ENCODE results near the gene ALG10.
"Not testable (repeated sequence)": the region's sequence is repeated elsewhere in the genome, so short reads cannot be mapped to it uniquely, and the experiment has no call there.

ALG10 gene

DNA sequence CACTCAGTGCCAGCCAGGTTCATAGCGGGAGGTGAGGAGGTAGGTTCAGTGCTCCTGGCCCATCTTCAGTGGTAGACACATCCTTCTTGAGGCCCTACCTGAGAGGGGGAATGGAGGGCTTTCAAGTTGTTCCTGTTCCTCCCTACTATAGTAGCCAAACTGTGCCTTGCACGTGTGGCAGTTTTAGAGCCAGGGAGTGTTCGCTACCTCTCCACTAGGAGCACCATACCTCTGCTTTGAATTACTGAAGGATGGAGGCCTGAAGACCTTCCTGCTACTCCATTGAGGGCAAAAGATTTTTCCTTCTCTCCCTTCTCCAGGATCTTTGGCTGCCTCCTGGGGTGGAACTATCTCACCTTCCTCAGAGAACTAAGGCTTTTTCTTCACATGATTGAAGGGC is 5.9 kb upstream of the ALG10 start:
- TF ChIP-seq, protein P1, sequence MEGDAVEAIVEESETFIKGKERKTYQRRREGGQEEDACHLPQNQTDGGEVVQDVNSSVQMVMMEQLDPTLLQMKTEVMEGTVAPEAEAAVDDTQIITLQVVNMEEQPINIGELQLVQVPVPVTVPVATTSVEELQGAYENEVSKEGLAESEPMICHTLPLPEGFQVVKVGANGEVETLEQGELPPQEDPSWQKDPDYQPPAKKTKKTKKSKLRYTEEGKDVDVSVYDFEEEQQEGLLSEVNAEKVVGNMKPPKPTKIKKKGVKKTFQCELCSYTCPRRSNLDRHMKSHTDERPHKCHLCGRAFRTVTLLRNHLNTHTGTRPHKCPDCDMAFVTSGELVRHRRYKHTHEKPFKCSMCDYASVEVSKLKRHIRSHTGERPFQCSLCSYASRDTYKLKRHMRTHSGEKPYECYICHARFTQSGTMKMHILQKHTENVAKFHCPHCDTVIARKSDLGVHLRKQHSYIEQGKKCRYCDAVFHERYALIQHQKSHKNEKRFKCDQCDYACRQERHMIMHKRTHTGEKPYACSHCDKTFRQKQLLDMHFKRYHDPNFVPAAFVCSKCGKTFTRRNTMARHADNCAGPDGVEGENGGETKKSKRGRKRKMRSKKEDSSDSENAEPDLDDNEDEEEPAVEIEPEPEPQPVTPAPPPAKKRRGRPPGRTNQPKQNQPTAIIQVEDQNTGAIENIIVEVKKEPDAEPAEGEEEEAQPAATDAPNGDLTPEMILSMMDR (IDR thresholded peaks at IDR 0.05; ENCODE audit: insufficient read depth, low read length, missing control alignments) = no peak
- CTCF ChIA-PET = interaction anchor here (1.2 kb wide), 1 partner anchor 1260 kb away, joined by 3 read pairs; the partner anchor contains the start of gene YARS2
- no peak overlapping the region for H3K4me3 ChIP-seq (ENCODE audit: low read depth, low read length)
- no peak for DNase-seq (ENCODE audit: low read depth, low spot score)
- POLR2A ChIA-PET = no interaction called here

DNA sequence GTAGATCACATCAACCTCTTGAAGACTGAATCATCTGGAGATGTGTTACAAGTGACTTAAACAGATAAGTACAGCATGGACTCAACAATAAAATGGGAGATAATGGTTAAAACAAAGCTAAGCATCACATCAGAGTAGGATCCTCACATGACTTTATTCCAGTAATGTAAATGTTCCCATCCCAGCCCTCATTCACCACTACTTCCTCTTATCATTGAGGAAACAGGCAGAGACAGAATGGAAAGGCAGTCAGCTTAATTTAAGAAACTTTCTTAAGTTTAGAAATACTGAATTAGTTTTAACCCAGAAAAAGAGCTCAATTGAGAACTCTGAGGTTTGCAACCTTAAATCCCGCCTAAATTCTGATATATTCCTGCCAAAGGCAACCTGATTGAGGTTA is 1.2 kb upstream of the ALG10 start:
- ChIA-PET CTCF (interaction anchor here (1.7 to 2.9 kb wide), 2 partner anchors 1261 to 1265 kb away, joined by 5 to 92 read pairs; partner anchors contain the start of gene YARS2), POLR2A (interaction anchor here (0.7 kb wide), 1 partner anchor 1342 kb away, joined by 3 read pairs; the partner anchor contains the start of gene DNM1L)
- TF ChIP-seq, protein P1 (IDR thresholded peaks at IDR 0.05; ENCODE audit: insufficient read depth, low read length, missing control alignments) = no peak
- DNase-seq (ENCODE audit: low read depth, low spot score) = no peak
- no peak overlapping the region for H3K4me3 ChIP-seq (ENCODE audit: low read depth, low read length)

DNA sequence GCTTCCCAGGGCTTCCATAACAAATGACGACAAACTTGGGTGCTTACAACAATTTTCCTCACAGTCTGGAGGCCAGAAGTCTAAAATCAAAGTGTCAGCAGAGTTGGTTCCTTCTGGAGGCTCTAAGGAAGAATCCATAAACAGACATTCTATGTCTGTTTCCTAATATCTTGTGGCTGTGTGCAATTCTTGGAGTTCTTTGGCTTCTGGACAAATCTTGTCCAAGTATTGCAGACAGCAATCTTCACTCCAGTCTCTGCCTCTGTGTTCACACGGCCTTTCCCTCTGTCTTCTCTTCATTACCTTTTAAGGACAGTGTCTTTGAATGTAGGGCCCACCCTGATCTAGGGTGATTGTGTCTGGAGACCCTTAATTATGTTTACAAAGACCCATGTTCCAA is 5.4 kb downstream of the ALG10 start:
- POLR2A ChIA-PET; DNase-seq (ENCODE audit: low read depth, low spot score); H3K4me3 ChIP-seq (ENCODE audit: low read depth, low read length): not testable (repeated sequence)
- CTCF ChIA-PET = interaction anchor here (0.6 kb wide), 1 partner anchor 1272 kb away, joined by 3 read pairs; the partner anchor contains the start of gene YARS2

DNA sequence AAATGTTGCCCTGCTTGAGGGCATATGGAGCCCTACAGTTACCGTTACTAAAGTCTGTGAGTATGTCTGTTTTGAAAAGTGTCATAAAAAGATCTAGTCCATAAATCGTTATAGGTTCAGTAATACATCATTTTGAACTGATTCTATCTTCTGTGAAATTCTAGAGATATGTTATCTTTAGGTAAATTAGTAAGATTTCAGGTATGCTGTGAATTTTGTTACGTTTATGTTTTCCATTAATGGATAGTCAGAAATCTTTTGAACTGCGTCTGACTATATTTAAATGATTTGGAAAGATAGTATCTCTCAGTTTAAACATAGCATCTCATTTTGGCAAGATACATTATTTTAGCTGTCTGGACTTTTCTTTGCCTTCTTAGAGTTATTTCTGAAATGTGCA is 8.3 kb downstream of the ALG10 start:
- DNase-seq (ENCODE audit: low read depth, low spot score) = no peak
- POLR2A ChIA-PET = no interaction called here
- TF ChIP-seq, protein P1 (IDR thresholded peaks at IDR 0.05; ENCODE audit: insufficient read depth, low read length, missing control alignments) = no peak
- CTCF ChIA-PET = interaction anchor here (2.0 kb wide), 1 partner anchor 1276 kb away, joined by 4 read pairs; no protein-coding TSS in a partner anchor
- H3K4me3 ChIP-seq (ENCODE audit: low read depth, low read length) = no peak overlapping the region

DNA sequence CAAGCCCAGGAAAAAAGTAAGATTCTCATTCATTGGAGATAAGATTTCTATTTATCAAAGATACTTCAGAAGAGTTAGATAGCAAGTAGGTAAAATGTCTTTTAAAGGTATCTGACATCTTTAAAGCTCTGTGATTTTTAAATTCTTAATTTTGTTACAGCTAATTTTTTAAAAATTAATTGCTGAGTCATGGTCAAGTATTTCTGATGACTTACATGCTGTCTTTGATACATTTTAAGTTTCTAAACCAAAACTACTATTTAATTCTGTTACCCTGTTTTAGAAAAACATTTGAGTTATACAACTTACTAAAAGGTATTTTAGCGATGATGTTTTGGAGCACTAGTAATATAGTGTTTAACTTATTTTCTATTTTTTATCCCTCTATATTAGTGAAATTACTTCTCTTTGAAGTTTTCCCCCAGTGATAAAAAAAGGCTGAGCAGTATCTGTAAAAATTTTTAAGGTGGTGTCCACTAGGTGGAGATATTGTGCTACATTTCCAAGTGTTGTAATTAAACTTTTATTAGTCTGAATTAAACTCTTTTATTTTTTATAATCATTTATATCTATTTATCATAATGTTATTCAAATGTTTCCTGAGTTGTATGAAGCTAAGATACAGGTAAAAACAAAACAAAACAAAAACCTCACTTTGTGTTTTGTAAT is 11.5 kb downstream of the ALG10 start:
- POLR2A ChIA-PET = no interaction called here
- TF ChIP-seq, protein P1 (IDR thresholded peaks at IDR 0.05; ENCODE audit: insufficient read depth, low read length, missing control alignments) = no peak
- no peak for DNase-seq (ENCODE audit: low read depth, low spot score)
- CTCF ChIA-PET = interaction anchor here (1.4 to 3.1 kb wide), 4 partner anchors 8 to 1278 kb away, joined by 3 to 15 read pairs (median 4); partner anchors contain the start of genes ALG10 and YARS2
- no peak overlapping the region for H3K4me3 ChIP-seq (ENCODE audit: low read depth, low read length)

DNA sequence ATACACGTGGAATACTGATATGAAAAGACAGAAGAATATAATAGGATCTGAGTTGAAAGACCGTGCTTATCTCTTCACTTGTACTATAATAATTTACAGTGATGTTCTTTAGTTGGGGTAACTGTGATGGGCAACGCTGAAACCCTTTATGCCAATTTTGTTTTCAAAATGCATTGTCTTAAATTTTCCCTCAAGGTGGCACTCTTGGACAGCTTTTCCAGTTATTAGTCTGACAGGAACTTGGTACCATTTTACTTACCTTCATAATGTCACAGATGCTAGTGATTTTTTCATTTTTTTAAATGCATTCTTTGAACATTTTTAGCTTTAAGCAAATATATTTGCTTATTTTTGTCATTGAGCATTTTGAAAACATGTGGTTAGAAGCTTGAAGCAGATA is 16.1 kb downstream of the ALG10 start:
- POLR2A ChIA-PET; H3K4me3 ChIP-seq (ENCODE audit: low read depth, low read length); DNase-seq (ENCODE audit: low read depth, low spot score); CTCF ChIA-PET: not testable (repeated sequence)

DNA sequence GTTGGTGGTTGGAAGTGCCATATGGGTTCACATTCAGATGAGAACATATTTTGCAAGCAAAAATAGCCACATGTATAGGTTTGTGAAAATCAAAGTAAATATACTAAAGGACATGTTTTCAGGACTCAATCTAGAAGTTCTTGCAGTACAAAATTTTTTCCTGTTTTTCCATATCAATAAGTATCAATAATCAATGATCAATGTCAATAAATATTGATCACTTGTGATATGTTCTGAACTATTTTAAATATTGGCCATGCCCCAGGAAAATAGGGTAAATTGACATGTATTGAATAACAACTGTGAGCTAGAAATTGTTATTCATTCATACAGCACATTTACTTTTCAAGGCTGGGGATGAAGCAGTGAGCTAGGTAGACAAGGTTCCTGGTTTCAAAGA is 24.3 kb downstream of the ALG10 start:
- ChIA-PET CTCF (no interaction called here), POLR2A (no interaction called here)
- no peak for DNase-seq (ENCODE audit: low read depth, low spot score)
- no peak overlapping the region for H3K4me3 ChIP-seq (ENCODE audit: low read depth, low read length)
- TF ChIP-seq, protein P1 (IDR thresholded peaks at IDR 0.05; ENCODE audit: insufficient read depth, low read length, missing control alignments) = no peak

DNA sequence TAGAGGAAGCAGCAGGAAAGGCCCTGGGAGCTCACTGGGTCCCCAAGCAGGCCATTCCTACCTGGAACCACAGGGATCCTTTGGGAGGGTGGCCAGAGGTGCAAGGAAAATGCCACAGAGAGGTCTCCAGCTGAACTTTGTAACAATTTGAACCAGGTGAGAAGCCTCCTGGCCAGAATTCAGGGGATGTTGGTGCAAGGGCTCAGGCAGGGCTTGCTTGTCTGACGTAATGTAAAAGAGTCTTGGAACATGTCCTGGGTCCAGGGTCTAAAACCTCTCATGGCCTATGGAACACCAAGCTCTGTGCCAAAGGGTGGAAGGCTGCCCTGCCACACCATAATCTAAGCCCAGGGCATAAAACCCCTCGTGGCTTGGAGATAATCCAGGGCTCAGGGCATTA is 25.6 kb downstream of the ALG10 start:
- POLR2A ChIA-PET; DNase-seq (ENCODE audit: low read depth, low spot score); H3K4me3 ChIP-seq (ENCODE audit: low read depth, low read length); CTCF ChIA-PET: not testable (repeated sequence)

All from AG04449 (cell line).